BJ (cell line): Measurements from ENCODE around the gene EPHA4. TPM values are rescaled to one million over a fixed set of nuclear protein-coding genes. Genes with fewer than 3 reads are reported as not detected.
A peak's percentile ranks its signal among the peaks of the same experiment; 100 is the strongest.

ENCODE experiments used
- CTCF ChIA-PET: fragments of 350-600 bp; formaldehyde crosslinking; extraction: SDS; loops from one replicate; lab custom pipeline; 2021; ENCODE audit warnings: antibody characterized with exemption, inconsistent platforms; lab: Yijun Ruan, JAX
- POLR2A ChIA-PET: fragments of 300-600 bp; sonication (Branson Sonifier 250); formaldehyde crosslinking; extraction: SDS; loops from one replicate; lab custom pipeline; 2021; ENCODE audit warnings: antibody characterized with exemption; lab: Charles Lee
- DNase-seq: peaks from one replicate; pipeline ENCODE4 v3.0.0-alpha.2; 2011; ENCODE audit warnings: low read depth
- H3K27me3 ChIP-seq: 2 replicates; pipeline ENCODE4 v1.6.0; 2011; ENCODE audit warnings: low read length; ENCODE audit not compliant: control insufficient read depth, insufficient read depth
- H3K36me3 ChIP-seq: 2 replicates; pipeline ENCODE4 v1.5.1; 2011; ENCODE audit warnings: low read length; ENCODE audit not compliant: control insufficient read depth, insufficient read depth
- H3K4me3 ChIP-seq: 2 replicates; pipeline ENCODE4 v1.5.1; 2011; ENCODE audit warnings: low read depth, mild to moderate bottlenecking, control low read depth, low read length
- CTCF ChIP-seq: IDR thresholded peaks from 2 replicates; pipeline ENCODE4 v1.5.1; 2011; ENCODE audit warnings: low read depth, mild to moderate bottlenecking, control low read depth, inconsistent platforms, low read length, moderate library complexity; ENCODE audit not compliant: insufficient read depth
- polyA plus RNA-seq: library from polyadenylated mRNA; depleted of rRNA; stranded (reverse); fragments of >200 nt; gene quantifications from 2 replicates; pipeline ENCODE4 v1.2.3, GENCODE V29; 2011

Gene EPHA4
- polyA plus RNA-seq, 1 experiment = 63.2 TPM

GRCh38 chr2:221464971-221465370, 107.1 kb downstream of the EPHA4 start:
- Histone ChIP-seq H3K27me3 (no peaks in the 10 kb centered on the region), H3K4me3 (no peak overlapping the region), H3K36me3 (no peaks in the 10 kb centered on the region)
- ChIA-PET CTCF (interaction anchor here (0.7 kb wide), 1 partner anchor 43 kb away, joined by 3 read pairs; no protein-coding TSS in a partner anchor), POLR2A (no interaction called here)
- TF ChIP-seq CTCF = no peak
- DNase-seq = no peak

GRCh38 chr2:221463241-221463896, 108.7 kb downstream of the EPHA4 start:
- CTCF ChIA-PET = no interaction called here
- POLR2A ChIA-PET = no interaction called here
- H3K27me3 ChIP-seq = no peaks in the 10 kb centered on the region
- DNase-seq = no peak
- H3K4me3 ChIP-seq = no peak overlapping the region
- H3K36me3 ChIP-seq = peaks cover 1% of the 10 kb centered on the region; the same call in 1 of the 2 replicates
- TF ChIP-seq CTCF = no peak

- peaks cover 2% of the 10 kb centered on the region; the same call in 1 of the 2 replicates for H3K36me3 ChIP-seq
- H3K4me3 ChIP-seq = no peak overlapping the region
- no peak for TF ChIP-seq CTCF
- no peaks in the 10 kb centered on the region for H3K27me3 ChIP-seq
- CTCF ChIA-PET = no interaction called here
- DNase-seq = peak; percentile 70
- POLR2A ChIA-PET = interaction anchor here (0.6 kb wide), 1 partner anchor 9 kb away, joined by 4 read pairs; no protein-coding TSS in a partner anchor
These were observed 110.2 kb downstream of the EPHA4 start for GRCh38 chr2:221461901-221462300.

- Histone ChIP-seq H3K36me3 (peaks cover 4% of the 10 kb centered on the region; the same call in 1 of the 2 replicates), H3K4me3 (no peak overlapping the region), H3K27me3 (no peaks in the 10 kb centered on the region)
- CTCF ChIA-PET = interaction anchor here (0.8 kb wide), 1 partner anchor 15 kb away, joined by 3 read pairs; no protein-coding TSS in a partner anchor
- DNase-seq = no peak
- no peak for TF ChIP-seq CTCF
- POLR2A ChIA-PET = no interaction called here
These were observed 112.0 kb downstream of the EPHA4 start for GRCh38 chr2:221460136-221460535.

- TF ChIP-seq CTCF = no peak
- CTCF ChIA-PET = interaction anchor here (0.6 to 1.1 kb wide), 2 partner anchors 10 to 20 kb away, joined by 3 read pairs; no protein-coding TSS in a partner anchor
- DNase-seq = no peak
These were observed 113.5 kb downstream of the EPHA4 start for GRCh38 chr2:221458578-221458977.

More at GRCh38 chr2:221458578-221458977, 113.5 kb downstream of the EPHA4 start:
- POLR2A ChIA-PET = no interaction called here
- Histone ChIP-seq H3K27me3 (no peaks in the 10 kb centered on the region), H3K4me3 (no peak overlapping the region), H3K36me3 (peaks cover 9% of the 10 kb centered on the region)
